ENCODE measurements around the gene PRDM16. TPM values are rescaled to one million over a fixed set of nuclear protein-coding genes. Genes with fewer than 3 reads are reported as not detected.
"Not testable (repeated sequence)": the region's sequence is repeated elsewhere in the genome, so short reads cannot be mapped to it uniquely, and the experiment has no call there.

The PRDM16 gene
- total and polyA plus RNA-seq, 4 donors: 0.05 to 0.67 (median 0.19) TPM

- Histone ChIP-seq H3K9ac (ENCODE audit: low read depth in 1 of 2, low read length in 2 of 2) (no peak overlapping the region), H3K27me3 (ENCODE audit: control insufficient read depth in 4 of 4, insufficient read depth in 4 of 4, low read length in 3 of 4) (no peaks in the 10 kb centered on the region), H3K4me1 (ENCODE audit: control insufficient read depth in 4 of 4, insufficient read depth in 4 of 4, low read length in 3 of 4) (no peaks in the 10 kb centered on the region), H3K9me3 (ENCODE audit: control insufficient read depth in 4 of 4, low read length in 3 of 4) (peaks cover 0 to 8% (median 5%) of the 10 kb centered on the region in 4 donors), H3K4me3 (ENCODE audit: low read depth in 1 of 3, low read length in 3 of 3) (no peak overlapping the region), H3K36me3 (ENCODE audit: control insufficient read depth in 4 of 4, insufficient read depth in 3 of 4, low read depth in 1 of 4, low read length in 3 of 4) (no peaks in the 10 kb centered on the region), H3K27ac (ENCODE audit: low read depth in 1 of 2, low read length in 2 of 2) (no peak overlapping the region)
- TF ChIP-seq, protein P1, sequence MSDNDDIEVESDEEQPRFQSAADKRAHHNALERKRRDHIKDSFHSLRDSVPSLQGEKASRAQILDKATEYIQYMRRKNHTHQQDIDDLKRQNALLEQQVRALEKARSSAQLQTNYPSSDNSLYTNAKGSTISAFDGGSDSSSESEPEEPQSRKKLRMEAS (IDR thresholded peaks at IDR 0.05): no peak
- TF ChIP-seq HNF4A (conservative IDR thresholded peaks at IDR 0.05): no peak
- no peak for TF ChIP-seq RXRA (IDR thresholded peaks at IDR 0.05)
- TF ChIP-seq TAF1 (conservative IDR thresholded peaks at IDR 0.05): no peak
- no peak for TF ChIP-seq HNF4G (IDR thresholded peaks at IDR 0.05)
- no peak for TF ChIP-seq RAD21 (IDR thresholded peaks at IDR 0.05)
- no peak for TF ChIP-seq FOXA2 (IDR thresholded peaks at IDR 0.05)
- TF ChIP-seq, protein P2, sequence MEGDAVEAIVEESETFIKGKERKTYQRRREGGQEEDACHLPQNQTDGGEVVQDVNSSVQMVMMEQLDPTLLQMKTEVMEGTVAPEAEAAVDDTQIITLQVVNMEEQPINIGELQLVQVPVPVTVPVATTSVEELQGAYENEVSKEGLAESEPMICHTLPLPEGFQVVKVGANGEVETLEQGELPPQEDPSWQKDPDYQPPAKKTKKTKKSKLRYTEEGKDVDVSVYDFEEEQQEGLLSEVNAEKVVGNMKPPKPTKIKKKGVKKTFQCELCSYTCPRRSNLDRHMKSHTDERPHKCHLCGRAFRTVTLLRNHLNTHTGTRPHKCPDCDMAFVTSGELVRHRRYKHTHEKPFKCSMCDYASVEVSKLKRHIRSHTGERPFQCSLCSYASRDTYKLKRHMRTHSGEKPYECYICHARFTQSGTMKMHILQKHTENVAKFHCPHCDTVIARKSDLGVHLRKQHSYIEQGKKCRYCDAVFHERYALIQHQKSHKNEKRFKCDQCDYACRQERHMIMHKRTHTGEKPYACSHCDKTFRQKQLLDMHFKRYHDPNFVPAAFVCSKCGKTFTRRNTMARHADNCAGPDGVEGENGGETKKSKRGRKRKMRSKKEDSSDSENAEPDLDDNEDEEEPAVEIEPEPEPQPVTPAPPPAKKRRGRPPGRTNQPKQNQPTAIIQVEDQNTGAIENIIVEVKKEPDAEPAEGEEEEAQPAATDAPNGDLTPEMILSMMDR (IDR thresholded peaks at IDR 0.05; ENCODE audit: low read depth, low read length, missing input control): no peak
- TF ChIP-seq FOXA1 (IDR thresholded peaks at IDR 0.05): no peak
- TF ChIP-seq JUND (IDR thresholded peaks at IDR 0.05): no peak
- TF ChIP-seq, protein P3, sequence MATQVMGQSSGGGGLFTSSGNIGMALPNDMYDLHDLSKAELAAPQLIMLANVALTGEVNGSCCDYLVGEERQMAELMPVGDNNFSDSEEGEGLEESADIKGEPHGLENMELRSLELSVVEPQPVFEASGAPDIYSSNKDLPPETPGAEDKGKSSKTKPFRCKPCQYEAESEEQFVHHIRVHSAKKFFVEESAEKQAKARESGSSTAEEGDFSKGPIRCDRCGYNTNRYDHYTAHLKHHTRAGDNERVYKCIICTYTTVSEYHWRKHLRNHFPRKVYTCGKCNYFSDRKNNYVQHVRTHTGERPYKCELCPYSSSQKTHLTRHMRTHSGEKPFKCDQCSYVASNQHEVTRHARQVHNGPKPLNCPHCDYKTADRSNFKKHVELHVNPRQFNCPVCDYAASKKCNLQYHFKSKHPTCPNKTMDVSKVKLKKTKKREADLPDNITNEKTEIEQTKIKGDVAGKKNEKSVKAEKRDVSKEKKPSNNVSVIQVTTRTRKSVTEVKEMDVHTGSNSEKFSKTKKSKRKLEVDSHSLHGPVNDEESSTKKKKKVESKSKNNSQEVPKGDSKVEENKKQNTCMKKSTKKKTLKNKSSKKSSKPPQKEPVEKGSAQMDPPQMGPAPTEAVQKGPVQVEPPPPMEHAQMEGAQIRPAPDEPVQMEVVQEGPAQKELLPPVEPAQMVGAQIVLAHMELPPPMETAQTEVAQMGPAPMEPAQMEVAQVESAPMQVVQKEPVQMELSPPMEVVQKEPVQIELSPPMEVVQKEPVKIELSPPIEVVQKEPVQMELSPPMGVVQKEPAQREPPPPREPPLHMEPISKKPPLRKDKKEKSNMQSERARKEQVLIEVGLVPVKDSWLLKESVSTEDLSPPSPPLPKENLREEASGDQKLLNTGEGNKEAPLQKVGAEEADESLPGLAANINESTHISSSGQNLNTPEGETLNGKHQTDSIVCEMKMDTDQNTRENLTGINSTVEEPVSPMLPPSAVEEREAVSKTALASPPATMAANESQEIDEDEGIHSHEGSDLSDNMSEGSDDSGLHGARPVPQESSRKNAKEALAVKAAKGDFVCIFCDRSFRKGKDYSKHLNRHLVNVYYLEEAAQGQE (IDR thresholded peaks at IDR 0.05): no peak
- no peak for TF ChIP-seq YY1 (IDR thresholded peaks at IDR 0.05)
- no peak for TF ChIP-seq GABPA (IDR thresholded peaks at IDR 0.05 in 1 of 2, conservative IDR thresholded peaks at IDR 0.05 in 1 of 2)
- no peak for TF ChIP-seq EGR1 (IDR thresholded peaks at IDR 0.05; ENCODE audit: low read depth in 2 of 2)
- TF ChIP-seq, protein P4, sequence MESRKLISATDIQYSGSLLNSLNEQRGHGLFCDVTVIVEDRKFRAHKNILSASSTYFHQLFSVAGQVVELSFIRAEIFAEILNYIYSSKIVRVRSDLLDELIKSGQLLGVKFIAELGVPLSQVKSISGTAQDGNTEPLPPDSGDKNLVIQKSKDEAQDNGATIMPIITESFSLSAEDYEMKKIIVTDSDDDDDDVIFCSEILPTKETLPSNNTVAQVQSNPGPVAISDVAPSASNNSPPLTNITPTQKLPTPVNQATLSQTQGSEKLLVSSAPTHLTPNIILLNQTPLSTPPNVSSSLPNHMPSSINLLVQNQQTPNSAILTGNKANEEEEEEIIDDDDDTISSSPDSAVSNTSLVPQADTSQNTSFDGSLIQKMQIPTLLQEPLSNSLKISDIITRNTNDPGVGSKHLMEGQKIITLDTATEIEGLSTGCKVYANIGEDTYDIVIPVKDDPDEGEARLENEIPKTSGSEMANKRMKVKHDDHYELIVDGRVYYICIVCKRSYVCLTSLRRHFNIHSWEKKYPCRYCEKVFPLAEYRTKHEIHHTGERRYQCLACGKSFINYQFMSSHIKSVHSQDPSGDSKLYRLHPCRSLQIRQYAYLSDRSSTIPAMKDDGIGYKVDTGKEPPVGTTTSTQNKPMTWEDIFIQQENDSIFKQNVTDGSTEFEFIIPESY (IDR thresholded peaks at IDR 0.05): no peak
- no peak for TF ChIP-seq NR2F2 (IDR thresholded peaks at IDR 0.05)
- TF ChIP-seq, protein P5, sequence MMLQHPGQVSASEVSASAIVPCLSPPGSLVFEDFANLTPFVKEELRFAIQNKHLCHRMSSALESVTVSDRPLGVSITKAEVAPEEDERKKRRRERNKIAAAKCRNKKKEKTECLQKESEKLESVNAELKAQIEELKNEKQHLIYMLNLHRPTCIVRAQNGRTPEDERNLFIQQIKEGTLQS (IDR thresholded peaks at IDR 0.05): no peak
- no peak for TF ChIP-seq SP1 (IDR thresholded peaks at IDR 0.05)
- WGBS: 84% methylated on average over 21 of the region's 21 CpGs
- DNase-seq (ENCODE audit: low spot score): no peak
These were observed 169.8 kb downstream of the PRDM16 start for GRCh38 chr1:3238703-3239278.

- H3K4me3 ChIP-seq (ENCODE audit: low read depth in 1 of 3, low read length in 3 of 3); DNase-seq (ENCODE audit: low spot score); H3K36me3 ChIP-seq (ENCODE audit: control insufficient read depth in 4 of 4, insufficient read depth in 3 of 4, low read depth in 1 of 4, low read length in 3 of 4); H3K9me3 ChIP-seq (ENCODE audit: control insufficient read depth in 4 of 4, low read length in 3 of 4); H3K9ac ChIP-seq (ENCODE audit: low read depth in 1 of 2, low read length in 2 of 2); H3K27me3 ChIP-seq (ENCODE audit: control insufficient read depth in 4 of 4, insufficient read depth in 4 of 4, low read length in 3 of 4); H3K27ac ChIP-seq (ENCODE audit: low read depth in 1 of 2, low read length in 2 of 2); H3K4me1 ChIP-seq (ENCODE audit: control insufficient read depth in 4 of 4, insufficient read depth in 4 of 4, low read length in 3 of 4): not testable (repeated sequence)
- 86% methylated on average over 3 of the region's 3 CpGs for WGBS
These were observed 171.0 kb downstream of the PRDM16 start for GRCh38 chr1:3239991-3240390.
